ENCODE results near the gene KRT76.

Gene KRT76

DNA sequence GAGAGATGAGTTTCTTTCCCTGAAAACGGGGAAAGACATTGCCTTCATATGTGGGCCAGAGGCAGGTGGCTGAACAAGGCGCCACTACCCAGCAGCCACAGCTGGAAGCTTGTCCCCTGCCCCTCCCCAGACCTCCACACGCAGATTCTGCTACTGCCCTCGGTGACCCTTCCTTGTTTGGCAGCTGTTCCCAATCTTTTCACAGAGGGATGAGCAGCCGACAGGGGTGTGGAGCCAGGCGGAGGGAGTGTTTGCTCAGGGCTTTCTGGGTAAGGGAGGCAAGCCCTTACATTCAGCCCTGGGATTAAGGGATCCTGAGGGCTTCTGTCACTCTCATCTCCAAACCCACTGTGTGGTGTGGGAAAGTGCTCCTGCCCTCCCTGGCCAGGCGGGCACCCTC lies 41.2 kb upstream of the KRT76 start:
- Histone ChIP-seq H3K4ac (ENCODE audit: low read depth, low read length) (no peak overlapping the region), H3K18ac (ENCODE audit: low read length) (no peak overlapping the region), H3K27me3 (ENCODE audit: insufficient read depth, low read length, poor library complexity) (no peaks in the 10 kb centered on the region), H3K4me1 (ENCODE audit: control insufficient read depth, low read depth, low read length) (no peaks in the 10 kb centered on the region), H2BK120ac (ENCODE audit: low read depth, low read length) (no peak overlapping the region), H3K79me2 (ENCODE audit: control insufficient read depth, insufficient read depth, low read length) (no peaks in the 10 kb centered on the region), H4K8ac (ENCODE audit: low read depth, low read length) (no peak overlapping the region), H3K79me1 (ENCODE audit: low read length) (no peaks in the 10 kb centered on the region), H3K4me3 (ENCODE audit: low read length) (no peak overlapping the region), H3K36me3 (ENCODE audit: control insufficient read depth, insufficient read depth, low read length) (no peaks in the 10 kb centered on the region), H4K5ac (ENCODE audit: low read length) (no peak overlapping the region), H3K23ac (ENCODE audit: low read length) (no peak overlapping the region), H2AK5ac (ENCODE audit: low read length) (no peak overlapping the region), H2BK15ac (replicated peaks; ENCODE audit: low read depth) (no peak overlapping the region), H3K4me2 (ENCODE audit: low read length) (no peak overlapping the region), H3K56ac (ENCODE audit: low read length) (no peak overlapping the region), H3K27ac (ENCODE audit: low read depth, low read length) (no peak overlapping the region), H2BK5ac (ENCODE audit: low read length) (no peak overlapping the region), H3K9ac (ENCODE audit: low read length) (no peak overlapping the region)
- no peak for DNase-seq
- WGBS (ENCODE audit: extremely low coverage, insufficient coverage, low lambda C conversion rate) = no CpG with 5 or more reads among the region's 7 CpGs

GRCh38 chr12:52817699-52818238 lies 40.6 kb upstream of the KRT76 start:
- H3K23ac ChIP-seq (ENCODE audit: low read length) = no peak overlapping the region
- H3K79me1 ChIP-seq (ENCODE audit: low read length) = no peaks in the 10 kb centered on the region
- no peaks in the 10 kb centered on the region for H3K4me1 ChIP-seq (ENCODE audit: control insufficient read depth, low read depth, low read length)
- H3K18ac ChIP-seq (ENCODE audit: low read length) = no peak overlapping the region
- no peak overlapping the region for H2AK5ac ChIP-seq (ENCODE audit: low read length)
- H3K79me2 ChIP-seq (ENCODE audit: control insufficient read depth, insufficient read depth, low read length) = no peaks in the 10 kb centered on the region
- H3K27me3 ChIP-seq (ENCODE audit: insufficient read depth, low read length, poor library complexity) = no peaks in the 10 kb centered on the region
- DNase-seq = no peak
- H2BK15ac ChIP-seq (replicated peaks; ENCODE audit: low read depth) = no peak overlapping the region
- no peak overlapping the region for H3K4ac ChIP-seq (ENCODE audit: low read depth, low read length)
- no peaks in the 10 kb centered on the region for H3K36me3 ChIP-seq (ENCODE audit: control insufficient read depth, insufficient read depth, low read length)
- no peak overlapping the region for H3K4me3 ChIP-seq (ENCODE audit: low read length)
- H4K8ac ChIP-seq (ENCODE audit: low read depth, low read length) = no peak overlapping the region
- H3K9ac ChIP-seq (ENCODE audit: low read length) = no peak overlapping the region
- no peak overlapping the region for H2BK120ac ChIP-seq (ENCODE audit: low read depth, low read length)
- no peak overlapping the region for H3K4me2 ChIP-seq (ENCODE audit: low read length)
- no peak overlapping the region for H2BK5ac ChIP-seq (ENCODE audit: low read length)
- no peak overlapping the region for H3K56ac ChIP-seq (ENCODE audit: low read length)
- no CpG with 5 or more reads among the region's 2 CpGs for WGBS (ENCODE audit: extremely low coverage, insufficient coverage, low lambda C conversion rate)
- no peak overlapping the region for H3K27ac ChIP-seq (ENCODE audit: low read depth, low read length)
- no peak overlapping the region for H4K5ac ChIP-seq (ENCODE audit: low read length)

GRCh38 chr12:52817003-52817698 lies 40.0 kb upstream of the KRT76 start:
- Histone ChIP-seq H3K4me2 (ENCODE audit: low read length) (no peak overlapping the region), H4K8ac (ENCODE audit: low read depth, low read length) (no peak overlapping the region), H3K79me1 (ENCODE audit: low read length) (no peaks in the 10 kb centered on the region), H3K36me3 (ENCODE audit: control insufficient read depth, insufficient read depth, low read length) (no peaks in the 10 kb centered on the region), H2BK120ac (ENCODE audit: low read depth, low read length) (no peak overlapping the region), H3K23ac (ENCODE audit: low read length) (no peak overlapping the region), H3K27me3 (ENCODE audit: insufficient read depth, low read length, poor library complexity) (no peaks in the 10 kb centered on the region), H3K4me3 (ENCODE audit: low read length) (no peak overlapping the region), H2BK5ac (ENCODE audit: low read length) (no peak overlapping the region), H3K56ac (ENCODE audit: low read length) (no peak overlapping the region), H2BK15ac (replicated peaks; ENCODE audit: low read depth) (no peak overlapping the region), H3K4ac (ENCODE audit: low read depth, low read length) (no peak overlapping the region), H2AK5ac (ENCODE audit: low read length) (no peak overlapping the region), H3K79me2 (ENCODE audit: control insufficient read depth, insufficient read depth, low read length) (no peaks in the 10 kb centered on the region), H3K18ac (ENCODE audit: low read length) (no peak overlapping the region), H3K9ac (ENCODE audit: low read length) (no peak overlapping the region), H4K5ac (ENCODE audit: low read length) (no peak overlapping the region), H3K27ac (ENCODE audit: low read depth, low read length) (no peak overlapping the region), H3K4me1 (ENCODE audit: control insufficient read depth, low read depth, low read length) (no peaks in the 10 kb centered on the region)
- DNase-seq = no peak
- WGBS (ENCODE audit: extremely low coverage, insufficient coverage, low lambda C conversion rate) = no CpG with 5 or more reads among the region's 8 CpGs

- H3K36me3 ChIP-seq (ENCODE audit: control insufficient read depth, insufficient read depth, low read length) = no peaks in the 10 kb centered on the region
- H3K27ac ChIP-seq (ENCODE audit: low read depth, low read length) = no peak overlapping the region
- no CpG with 5 or more reads among the region's 9 CpGs for WGBS (ENCODE audit: extremely low coverage, insufficient coverage, low lambda C conversion rate)
- H2BK120ac ChIP-seq (ENCODE audit: low read depth, low read length) = no peak overlapping the region
- no peak overlapping the region for H2AK5ac ChIP-seq (ENCODE audit: low read length)
- H3K56ac ChIP-seq (ENCODE audit: low read length) = no peak overlapping the region
- no peak overlapping the region for H2BK15ac ChIP-seq (replicated peaks; ENCODE audit: low read depth)
- no peak overlapping the region for H2BK5ac ChIP-seq (ENCODE audit: low read length)
- no peak overlapping the region for H3K18ac ChIP-seq (ENCODE audit: low read length)
- no peaks in the 10 kb centered on the region for H3K4me1 ChIP-seq (ENCODE audit: control insufficient read depth, low read depth, low read length)
- no peak overlapping the region for H3K4me3 ChIP-seq (ENCODE audit: low read length)
- no peak overlapping the region for H3K4me2 ChIP-seq (ENCODE audit: low read length)
- no peaks in the 10 kb centered on the region for H3K27me3 ChIP-seq (ENCODE audit: insufficient read depth, low read length, poor library complexity)
- no peak overlapping the region for H4K5ac ChIP-seq (ENCODE audit: low read length)
- no peaks in the 10 kb centered on the region for H3K79me1 ChIP-seq (ENCODE audit: low read length)
- DNase-seq = no peak
- H3K79me2 ChIP-seq (ENCODE audit: control insufficient read depth, insufficient read depth, low read length) = no peaks in the 10 kb centered on the region
- no peak overlapping the region for H4K8ac ChIP-seq (ENCODE audit: low read depth, low read length)
- H3K4ac ChIP-seq (ENCODE audit: low read depth, low read length) = no peak overlapping the region
- no peak overlapping the region for H3K23ac ChIP-seq (ENCODE audit: low read length)
- H3K9ac ChIP-seq (ENCODE audit: low read length) = no peak overlapping the region
Observed at GRCh38 chr12:52815676-52816588, 38.8 kb upstream of the KRT76 start.

- Histone ChIP-seq H2BK120ac (ENCODE audit: low read depth, low read length) (no peak overlapping the region), H3K56ac (ENCODE audit: low read length) (no peak overlapping the region), H3K4me1 (ENCODE audit: control insufficient read depth, low read depth, low read length) (no peaks in the 10 kb centered on the region), H3K79me1 (ENCODE audit: low read length) (no peaks in the 10 kb centered on the region), H3K4me2 (ENCODE audit: low read length) (no peak overlapping the region), H4K5ac (ENCODE audit: low read length) (no peak overlapping the region), H4K8ac (ENCODE audit: low read depth, low read length) (no peak overlapping the region), H2AK5ac (ENCODE audit: low read length) (no peak overlapping the region), H3K9ac (ENCODE audit: low read length) (no peak overlapping the region), H3K79me2 (ENCODE audit: control insufficient read depth, insufficient read depth, low read length) (no peaks in the 10 kb centered on the region), H3K4me3 (ENCODE audit: low read length) (no peak overlapping the region), H3K27me3 (ENCODE audit: insufficient read depth, low read length, poor library complexity) (no peaks in the 10 kb centered on the region), H3K36me3 (ENCODE audit: control insufficient read depth, insufficient read depth, low read length) (no peaks in the 10 kb centered on the region), H3K27ac (ENCODE audit: low read depth, low read length) (no peak overlapping the region), H3K4ac (ENCODE audit: low read depth, low read length) (no peak overlapping the region), H3K23ac (ENCODE audit: low read length) (no peak overlapping the region), H2BK15ac (replicated peaks; ENCODE audit: low read depth) (no peak overlapping the region), H3K18ac (ENCODE audit: low read length) (no peak overlapping the region), H2BK5ac (ENCODE audit: low read length) (no peak overlapping the region)
- no peak for DNase-seq
- WGBS (ENCODE audit: extremely low coverage, insufficient coverage, low lambda C conversion rate) = no CpG with 5 or more reads among the region's 4 CpGs
Observed at GRCh38 chr12:52815161-52815560, 38.0 kb upstream of the KRT76 start.

Measured in mesendoderm (in vitro differentiated cells).